CD4-positive, alpha-beta T cell treated with Interleukin-4 for 1 hour (primary cell): Measurements from ENCODE around the gene C6orf89.
"Not testable (repeated sequence)": the region's sequence is repeated elsewhere in the genome, so short reads cannot be mapped to it uniquely, and the experiment has no call there.

Experiments
- DNase-seq, 2 donors: peaks; one replicate each; pipeline ENCODE4 v3.0.0-alpha.2; 2020 to 2022

The C6orf89 gene

DNA sequence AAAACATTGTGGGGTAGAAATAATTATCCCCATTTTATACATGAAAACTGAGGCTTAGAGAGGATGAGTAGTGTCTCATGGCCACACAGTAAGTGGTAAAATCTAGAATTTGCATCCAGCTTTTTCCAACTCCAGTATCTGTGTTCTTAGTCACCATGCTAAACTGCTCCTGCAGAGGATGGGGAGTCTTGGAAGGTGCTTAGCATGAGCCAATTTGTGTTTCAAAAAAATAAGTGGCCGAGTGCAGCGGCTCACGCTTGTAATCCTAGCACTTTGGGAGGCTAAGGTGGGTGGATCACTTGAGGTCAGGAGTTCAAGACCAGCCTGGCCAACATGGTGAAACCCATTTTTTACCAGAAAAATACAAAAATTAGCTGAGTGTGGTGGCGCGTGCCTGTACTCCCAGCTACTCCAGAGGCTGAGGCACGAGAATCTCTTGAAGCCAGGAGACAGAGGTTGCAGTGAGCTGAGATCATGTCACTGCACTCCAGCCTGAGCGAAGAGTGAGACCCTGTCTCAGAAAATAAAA lies 2.4 kb downstream of the C6orf89 start:
- no peak for DNase-seq

DNA sequence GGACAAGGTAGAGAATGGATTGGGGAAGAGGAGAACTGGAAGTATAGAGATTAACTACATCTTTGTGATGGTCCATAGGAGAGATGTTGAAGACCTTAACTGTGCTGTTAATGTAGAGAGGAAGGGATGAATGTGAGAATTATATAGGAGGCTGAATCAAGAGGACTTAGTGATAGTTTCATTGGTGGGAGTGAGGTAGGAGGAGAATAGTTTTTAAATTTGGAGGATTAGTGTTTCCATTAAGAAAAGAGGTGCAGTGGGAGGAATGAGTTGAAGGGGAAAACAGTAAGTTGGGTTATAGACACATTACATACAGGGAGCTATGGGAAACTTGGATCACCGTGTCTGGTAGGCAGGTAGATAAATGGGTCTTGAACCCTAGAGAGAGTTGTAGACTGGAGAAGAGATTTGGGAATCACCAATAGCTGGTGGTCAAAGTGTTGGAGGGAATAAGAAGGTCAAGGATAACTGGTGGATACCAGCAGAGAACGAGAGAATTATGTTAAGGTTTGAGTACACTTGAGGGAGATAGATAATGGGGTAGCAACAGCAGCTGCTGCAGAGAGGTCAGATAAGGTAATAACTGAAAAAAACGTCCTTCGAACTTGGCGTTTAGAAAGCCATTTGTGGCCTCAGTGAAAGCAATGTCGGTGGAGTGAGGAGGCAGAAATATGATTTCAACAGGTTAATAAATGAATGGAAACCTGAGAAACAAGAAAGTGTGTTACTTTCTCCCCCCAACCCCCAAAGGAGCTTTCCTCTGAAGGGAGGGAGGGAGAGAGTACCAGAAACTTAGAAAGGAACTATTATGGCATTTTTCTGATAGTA lies 3.1 kb downstream of the C6orf89 start:
- DNase-seq: no peak

DNA sequence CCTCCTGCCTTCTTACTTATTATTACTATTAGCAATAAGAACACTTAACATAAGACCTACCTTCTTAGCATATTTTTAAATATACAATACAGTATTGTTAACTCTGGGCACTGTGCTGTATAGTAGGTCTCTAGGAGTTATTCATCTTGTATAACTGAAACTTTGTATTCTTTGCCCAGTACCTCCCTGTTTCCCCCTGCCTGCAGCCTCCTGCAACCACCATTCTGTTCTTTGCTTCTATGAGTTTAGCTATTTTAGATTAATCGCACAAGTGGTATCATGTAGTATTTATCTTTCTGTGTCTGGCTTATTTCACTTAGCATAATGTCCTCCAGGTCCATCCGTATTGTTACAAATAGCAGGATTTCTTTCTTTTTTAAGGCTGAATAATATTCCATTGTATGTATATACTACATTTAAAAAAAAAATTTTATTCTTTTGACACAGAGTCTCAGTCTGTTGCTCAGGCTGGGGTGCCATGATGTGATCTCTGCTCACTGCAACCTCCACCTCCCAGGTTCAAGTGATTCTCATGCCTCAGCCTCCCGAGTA lies 4.4 kb downstream of the C6orf89 start:
- DNase-seq: no peak

DNA sequence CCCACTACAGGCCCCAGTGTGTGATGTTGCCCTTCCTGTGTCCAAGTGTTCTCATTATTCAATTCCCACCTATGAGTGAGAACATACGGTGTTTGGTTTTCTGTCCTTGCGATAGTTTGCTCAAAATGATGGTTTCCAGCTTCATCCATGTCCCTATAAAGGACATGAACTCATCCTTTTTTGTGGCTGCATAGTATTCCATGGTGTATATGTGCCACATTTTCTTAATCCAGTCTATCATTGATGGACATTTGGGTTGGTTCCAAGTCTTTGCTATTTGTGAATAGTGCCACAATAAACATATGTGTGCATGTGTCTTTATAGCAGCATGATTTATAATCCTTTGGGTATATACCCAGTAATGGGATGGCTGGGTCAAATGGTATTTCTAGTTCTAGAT lies 5.4 kb downstream of the C6orf89 start:
- not testable (repeated sequence) for DNase-seq

DNA sequence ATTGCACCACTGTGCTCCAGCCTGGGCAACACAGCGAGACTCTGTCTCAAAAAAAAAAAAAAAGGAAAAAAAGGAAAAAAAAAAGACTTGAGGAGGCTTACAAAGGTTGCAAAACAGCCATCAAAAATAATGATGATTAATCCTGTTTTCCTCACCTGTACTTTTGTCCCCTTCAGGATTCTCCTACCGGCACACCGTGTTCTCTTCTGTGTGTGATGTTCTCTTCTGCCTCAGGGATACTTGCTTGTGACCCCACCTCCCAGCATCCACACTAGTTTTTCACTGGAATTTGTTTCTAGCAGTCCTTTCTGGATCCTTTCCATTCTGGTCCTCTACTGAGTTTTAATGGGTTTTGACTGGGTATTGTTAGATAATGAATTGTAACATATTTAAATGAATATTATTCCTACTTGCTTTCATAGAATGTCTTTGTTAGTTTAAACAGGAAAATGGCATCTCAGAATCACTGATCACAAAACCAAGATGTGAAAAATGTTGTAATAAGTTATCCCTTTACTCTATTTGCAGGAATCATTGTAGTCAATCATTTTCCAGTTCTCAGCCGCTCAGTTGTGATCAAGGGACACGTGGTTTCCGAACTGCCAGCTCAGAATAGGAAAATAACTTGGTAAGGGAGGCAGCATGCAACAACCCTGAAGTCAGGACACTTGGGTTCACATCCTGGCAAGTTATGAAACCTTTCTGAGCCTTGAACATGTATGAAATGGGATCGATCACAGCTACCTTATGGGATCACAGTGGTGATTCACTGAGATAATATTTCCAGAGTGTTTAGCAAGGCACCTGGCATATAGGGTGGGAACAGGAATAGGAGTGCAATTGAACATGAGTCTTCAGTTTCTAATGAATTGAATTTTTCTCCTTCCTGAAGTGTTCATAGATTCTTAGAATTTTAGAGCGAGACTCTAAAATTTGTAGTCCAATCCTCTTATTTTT lies 8.5 kb downstream of the C6orf89 start:
- DNase-seq: no peak

DNA sequence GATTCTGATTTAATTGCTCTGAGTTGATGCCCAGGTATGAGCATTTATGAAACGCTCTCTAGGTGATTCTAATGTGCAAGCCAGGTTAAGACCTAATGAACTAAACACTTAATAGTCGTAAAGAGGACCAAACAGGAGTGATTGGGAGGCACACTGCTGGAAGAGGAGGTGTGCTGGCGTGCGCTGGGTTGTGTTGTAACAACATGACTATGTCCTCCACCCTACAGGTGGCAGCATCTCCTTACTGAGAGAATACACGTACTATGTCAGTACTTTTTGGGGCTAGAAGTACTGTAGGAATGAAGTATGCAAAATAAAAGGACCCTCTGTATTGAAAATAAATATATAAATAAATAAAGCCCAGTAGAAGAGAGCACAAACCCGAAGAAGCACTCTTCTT lies 11.9 kb downstream of the C6orf89 start:
- peak in 1 of 2 donors; percentile 41 for DNase-seq

DNA sequence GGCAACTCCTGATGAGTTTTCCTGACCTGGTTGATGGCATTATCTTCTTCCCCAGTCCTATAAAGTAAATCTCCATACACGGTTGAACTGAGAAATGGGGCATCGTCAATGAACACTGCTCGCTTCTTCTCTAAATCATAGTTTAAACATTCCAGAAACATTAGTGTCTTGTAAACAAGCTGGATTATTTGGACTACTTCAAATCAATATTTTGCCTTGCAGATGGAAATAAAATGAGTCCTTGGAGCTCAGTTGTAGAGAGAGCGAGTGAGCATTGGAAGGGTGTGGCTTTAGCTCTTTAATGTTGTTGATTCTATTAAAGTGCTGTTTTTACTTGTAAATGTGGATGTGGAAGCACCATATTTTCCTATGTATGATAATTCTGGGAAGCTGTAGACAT lies 18.4 kb downstream of the C6orf89 start:
- DNase-seq: no peak

DNA sequence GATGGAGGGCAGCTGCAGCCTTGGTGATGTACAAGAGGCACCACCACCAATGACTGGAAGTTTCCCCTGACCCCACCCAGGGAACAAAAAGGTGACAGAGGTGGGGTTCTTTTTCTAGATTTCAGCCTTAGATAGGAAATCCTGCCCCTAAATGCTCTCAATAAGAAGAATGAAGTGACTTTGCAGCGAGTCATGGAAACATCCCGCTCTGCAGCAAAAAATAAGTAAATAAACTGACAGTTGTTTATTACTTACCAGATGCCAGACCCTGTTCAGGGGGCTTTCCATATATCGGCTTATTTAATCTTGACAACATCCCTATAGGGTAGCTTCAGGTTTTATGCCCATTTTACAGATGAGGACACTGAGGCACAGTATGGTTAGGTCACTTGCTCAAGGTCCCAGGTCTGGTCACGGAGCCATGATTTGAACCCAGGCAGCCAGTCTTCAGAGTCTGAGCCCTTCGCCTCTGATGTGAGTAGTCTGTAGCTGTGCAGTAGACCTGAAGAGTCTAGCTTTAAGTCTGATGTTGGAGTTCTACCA lies 19.2 kb downstream of the C6orf89 start:
- no peak for DNase-seq

DNA sequence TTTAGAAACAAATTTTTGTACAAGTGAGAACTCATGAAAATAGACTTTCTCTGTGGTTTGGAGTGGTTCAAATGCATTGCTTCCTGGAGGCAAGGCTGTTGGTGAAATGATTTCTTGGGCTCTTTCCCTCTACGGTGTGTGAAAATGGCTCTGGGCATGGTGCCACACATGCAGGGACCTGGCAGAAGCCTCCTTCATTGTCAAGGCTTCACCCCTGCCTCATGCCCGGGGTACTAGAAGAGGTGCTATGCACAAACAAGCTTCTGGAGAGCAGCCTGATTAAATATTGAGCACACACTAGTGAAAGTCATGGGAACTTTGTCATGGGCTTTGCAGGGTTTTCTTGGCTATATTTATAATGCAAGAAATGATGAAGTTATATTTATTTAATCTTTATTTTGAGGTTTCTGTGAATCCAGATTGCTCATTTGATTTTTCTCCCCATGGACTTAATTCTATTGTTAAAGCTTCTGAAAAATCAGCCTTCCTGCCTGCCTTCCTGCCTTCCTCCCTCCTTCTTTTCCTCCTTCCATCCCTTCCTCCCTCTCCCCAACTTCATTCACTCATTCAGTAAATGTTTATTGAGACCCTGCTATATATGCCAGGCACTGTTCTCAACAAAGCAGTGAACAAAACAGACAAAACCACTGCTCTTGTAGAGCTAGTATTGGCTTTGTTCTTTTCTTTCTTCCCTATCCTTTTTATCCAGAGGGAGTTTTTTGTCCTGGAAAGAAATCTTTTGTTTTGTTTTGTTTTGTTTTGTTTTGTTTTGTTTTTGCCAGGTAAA lies 21.0 kb downstream of the C6orf89 start:
- DNase-seq: no peak

DNA sequence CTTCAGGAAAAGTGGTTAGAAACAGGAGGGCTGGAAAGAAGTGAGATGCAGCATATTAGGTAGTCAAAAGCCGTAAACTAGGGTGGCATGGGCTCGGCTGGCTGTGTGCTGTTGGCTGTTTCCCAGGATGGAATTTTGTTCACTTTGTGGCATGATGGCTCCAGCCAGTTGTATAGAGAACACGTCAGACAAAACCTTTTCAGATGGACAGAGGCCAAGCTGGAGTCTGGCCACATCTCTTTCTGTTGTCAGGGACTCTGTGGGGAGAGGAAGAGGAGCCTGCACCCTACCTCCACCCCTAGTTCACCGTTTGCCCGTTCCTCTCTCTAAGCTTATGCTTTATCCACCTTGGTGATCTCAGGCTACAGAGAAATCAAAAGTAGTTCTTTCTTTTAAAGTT lies 22.0 kb downstream of the C6orf89 start:
- DNase-seq: no peak

DNA sequence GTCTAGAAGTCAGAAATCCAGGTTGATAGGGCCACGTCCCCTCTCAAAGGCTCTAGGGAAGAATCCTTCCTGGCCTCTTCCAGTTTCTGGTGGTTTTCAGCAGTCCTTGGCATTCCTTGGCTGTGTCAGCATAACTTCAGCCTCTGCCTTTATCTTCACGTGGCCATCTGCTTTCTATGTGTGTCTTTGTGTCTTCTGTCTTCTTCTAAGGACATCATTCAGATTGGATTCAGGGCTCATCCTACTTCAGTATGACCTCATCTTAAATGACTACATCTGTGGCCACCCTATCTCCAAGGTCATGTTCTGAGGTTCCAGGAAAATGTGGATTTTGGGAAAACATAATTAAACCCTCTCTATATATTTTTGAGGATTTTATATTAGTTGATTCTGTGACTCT lies 23.0 kb downstream of the C6orf89 start:
- DNase-seq: no peak

DNA sequence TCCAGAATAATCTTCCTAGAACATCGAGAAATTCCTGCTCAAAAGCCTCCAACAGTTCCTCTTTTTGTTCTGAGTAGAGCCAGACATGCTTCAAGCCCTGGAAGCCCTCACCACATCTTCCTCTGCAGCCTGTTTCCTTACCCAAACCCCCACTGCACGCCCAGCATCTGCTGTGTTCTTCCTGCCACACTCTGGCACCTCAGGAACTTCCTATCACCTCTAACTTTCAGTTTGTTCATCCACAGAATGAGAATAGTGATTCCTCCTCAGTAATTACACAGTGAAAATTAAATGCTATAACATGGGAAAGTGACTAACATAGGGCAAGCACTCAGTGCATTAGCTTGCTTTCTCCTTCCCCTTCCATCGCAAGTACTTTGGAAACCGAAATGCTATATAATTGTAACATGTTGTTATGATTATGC lies 26.3 kb downstream of the C6orf89 start:
- DNase-seq: peak in 1 of 2 donors; percentile 36

DNA sequence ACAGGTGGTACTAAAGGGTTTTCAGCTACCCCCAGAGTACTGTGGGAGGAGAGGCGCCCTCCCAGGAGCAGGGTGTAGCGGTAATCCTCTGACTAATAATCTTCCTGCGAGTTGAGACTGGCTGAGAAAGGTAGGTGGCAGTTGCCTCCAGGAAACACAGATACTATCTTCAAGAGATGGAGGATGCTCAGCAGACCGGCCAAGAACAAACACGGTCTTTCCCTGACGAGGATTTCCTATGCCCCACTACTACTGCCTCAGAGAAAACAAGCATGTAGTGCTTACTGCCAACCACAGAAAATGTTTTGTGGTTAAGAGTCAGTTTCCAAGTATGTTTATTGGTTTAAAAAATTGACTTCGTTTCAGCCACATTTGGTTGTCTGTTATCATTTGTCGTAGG lies 26.8 kb downstream of the C6orf89 start:
- peak; percentile 42 to 77 for DNase-seq

DNA sequence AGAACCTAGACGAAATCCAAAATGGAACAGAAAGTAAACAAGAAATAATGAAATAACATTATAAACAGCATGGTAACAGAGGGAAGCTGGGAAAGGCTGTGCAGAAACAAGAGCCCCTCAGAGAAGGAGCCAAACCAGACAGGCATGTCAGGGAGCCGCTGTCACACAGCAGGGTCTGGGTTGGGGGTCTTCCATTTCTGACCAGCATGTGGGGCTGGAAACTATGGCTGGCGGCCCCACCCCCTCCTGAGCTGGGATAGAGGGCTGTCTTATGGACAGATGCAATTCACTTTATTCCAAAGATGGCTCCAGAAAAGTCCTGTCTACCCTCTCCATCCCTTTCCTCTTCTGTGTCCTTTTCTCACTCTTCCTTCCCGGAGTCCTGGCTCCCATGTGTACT lies 27.3 kb downstream of the C6orf89 start:
- DNase-seq: no peak

DNA sequence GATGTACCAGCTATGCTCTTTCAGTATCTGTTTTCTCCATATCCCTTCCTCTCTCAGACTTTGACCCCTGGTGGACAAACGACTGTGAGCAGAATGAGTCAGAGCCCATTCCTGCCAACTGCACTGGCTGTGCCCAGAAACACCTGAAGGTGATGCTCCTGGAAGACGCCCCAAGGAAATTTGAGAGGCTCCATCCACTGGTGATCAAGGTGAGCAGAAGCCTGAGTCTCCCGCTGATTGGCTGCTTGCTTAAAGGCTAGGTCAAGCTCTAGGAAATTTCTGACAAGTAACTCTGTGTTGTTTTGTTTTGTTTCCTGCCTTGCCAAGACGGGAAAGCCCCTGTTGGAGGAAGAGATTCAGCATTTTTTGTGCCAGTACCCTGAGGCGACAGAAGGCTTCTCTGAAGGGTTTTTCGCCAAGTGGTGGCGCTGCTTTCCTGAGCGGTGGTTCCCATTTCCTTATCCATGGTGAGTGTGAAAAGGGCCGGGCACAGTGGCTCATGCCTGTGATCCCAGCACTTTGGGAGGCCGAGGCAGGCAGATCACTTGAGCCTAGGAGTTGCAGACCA lies 28.6 kb downstream of the C6orf89 start:
- peak in 1 of 2 donors; percentile 58 for DNase-seq

DNA sequence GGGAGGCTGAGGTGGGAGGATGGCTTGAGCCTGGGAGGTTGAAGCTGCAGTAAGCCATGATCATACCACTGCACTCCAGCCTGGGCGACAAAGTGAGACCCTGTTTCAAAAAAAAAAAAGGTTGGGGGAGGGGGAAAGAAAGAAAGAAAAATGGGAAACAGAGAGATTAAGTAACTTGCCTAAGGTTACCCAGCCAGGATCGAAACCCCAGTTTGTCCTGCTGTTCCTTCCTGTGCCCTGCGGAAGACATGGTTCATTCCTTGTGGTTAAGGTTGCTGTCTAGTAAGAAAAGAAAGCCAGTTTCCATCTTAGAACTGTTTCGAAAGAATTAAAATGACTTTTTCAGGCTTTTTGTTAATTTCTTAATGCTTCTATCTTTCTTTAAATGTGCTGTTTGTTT lies 29.8 kb downstream of the C6orf89 start:
- no peak for DNase-seq

DNA sequence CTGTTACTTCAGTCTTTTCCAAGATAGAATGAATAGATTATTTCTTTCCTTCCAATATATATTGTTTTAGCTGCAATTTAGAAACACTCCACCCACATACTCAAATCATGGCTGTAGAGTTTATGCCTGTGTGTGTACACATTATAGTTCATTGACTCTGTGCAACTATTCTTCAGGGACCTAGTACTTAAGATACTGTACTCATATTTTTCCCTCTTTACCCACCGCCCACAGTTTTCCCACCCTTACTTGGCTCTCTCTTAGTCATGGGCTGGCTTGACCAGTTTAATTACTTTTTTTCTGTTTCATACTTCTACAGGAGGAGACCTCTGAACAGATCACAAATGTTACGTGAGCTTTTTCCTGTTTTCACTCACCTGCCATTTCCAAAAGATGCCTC lies 30.4 kb downstream of the C6orf89 start:
- no peak for DNase-seq

DNA sequence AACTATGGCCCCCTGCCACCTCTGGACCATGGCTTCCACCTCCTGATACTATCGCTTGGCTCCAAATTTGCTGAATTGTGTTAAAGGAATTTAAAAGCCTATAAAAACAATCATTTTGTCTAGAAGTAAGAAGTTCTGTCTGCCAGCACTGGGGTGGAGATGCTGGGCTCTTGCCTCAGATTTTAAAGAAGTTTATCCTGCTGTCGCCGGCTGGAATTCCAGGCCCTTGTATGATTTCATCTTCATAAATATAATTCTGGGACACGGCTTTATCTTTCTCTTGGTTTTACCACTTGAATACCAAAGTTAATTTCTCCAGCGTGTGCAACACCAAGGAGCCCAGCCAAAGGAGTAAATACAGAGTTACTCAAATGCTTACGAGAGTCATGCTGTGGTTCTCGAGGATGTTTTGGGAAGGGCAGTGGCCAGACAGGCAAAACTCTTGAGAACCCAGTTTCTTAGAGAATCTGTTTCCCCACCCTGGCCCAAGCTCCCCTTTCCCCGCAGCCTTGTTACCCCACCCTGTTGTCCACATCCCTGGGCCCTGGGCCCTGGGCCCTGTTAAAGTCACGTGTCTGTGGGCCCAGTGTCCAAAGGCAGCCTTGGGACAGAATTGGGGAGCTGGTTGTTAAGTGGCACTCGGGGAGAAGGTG lies 31.9 kb downstream of the C6orf89 start:
- DNase-seq: no peak

DNA sequence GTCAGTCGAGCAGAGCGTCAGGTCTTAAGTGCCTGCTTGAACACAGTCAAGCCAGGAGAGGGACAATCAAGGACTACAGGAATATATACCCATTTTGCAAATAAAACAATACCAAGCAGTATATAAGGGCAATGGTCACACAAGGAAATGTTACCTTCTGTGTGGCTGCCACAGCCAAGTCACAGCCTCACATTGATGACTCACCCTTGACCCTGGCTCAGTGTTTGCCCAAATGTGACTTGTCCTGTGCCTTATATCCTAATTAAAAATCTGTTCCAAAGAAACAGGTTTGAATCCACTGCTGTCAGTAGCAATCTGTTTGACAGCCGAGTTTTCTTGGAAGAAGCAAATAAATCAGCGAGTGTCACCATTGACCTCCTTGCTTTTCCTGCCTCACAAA lies 34.3 kb downstream of the C6orf89 start:
- DNase-seq: no peak

DNA sequence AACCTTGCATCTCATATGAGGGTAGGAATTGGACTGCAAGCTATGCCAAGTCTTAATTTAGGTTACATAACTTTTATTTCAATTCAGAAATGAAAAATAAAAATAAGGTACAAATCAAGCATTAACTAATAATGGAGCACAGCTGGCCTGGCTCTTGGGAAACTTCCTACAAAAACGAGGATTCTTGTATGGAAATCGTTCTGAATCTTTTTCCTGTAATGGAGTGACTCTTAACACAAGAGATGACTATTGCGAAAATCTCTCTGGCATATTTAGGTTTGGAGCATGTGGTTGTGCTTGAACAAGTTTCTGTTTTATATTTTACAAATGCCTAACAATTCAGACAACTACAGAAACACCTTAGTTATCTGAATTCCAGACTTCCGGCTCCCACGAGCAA lies 34.8 kb downstream of the C6orf89 start:
- no peak for DNase-seq

DNA sequence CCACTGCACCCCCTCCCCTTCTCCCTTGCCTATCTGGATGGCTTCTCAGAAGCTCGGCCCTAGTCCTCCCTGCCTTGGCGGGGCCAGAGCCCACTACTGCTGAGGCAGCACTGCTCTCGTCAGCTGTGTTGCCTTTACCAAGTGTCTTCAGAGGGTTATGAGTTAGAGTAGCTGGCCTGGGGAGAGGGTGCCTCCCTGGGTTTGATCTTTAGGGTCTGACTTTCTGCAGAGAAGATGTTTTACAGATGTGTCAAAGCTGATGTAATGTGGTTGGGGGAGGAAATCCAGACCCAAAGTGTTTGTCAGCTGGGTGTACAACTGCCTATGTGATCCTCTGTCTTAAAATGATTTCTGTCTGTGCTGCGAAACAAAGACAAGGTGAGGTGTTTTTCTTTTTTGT lies 38.4 kb downstream of the C6orf89 start:
- no peak for DNase-seq
